Measurements from ENCODE around the gene ARHGAP29.

ARHGAP29 gene

GRCh38 chr1:94275083-94275482 lies 37.7 kb upstream of the ARHGAP29 start:
- no peak overlapping the region for H3K4me3 ChIP-seq (ENCODE audit: low read depth, low read length)
- TF ChIP-seq CTCF (IDR thresholded peaks at IDR 0.05; ENCODE audit: insufficient read depth, low read depth, low read length, missing control alignments) = no peak
- DNase-seq (ENCODE audit: low read depth) = no peak

- no peak for DNase-seq (ENCODE audit: low read depth)
Measured at GRCh38 chr1:94274561-94274960, 37.2 kb upstream of the ARHGAP29 start.

GRCh38 chr1:94273111-94273510 lies 35.7 kb upstream of the ARHGAP29 start:
- no peak for TF ChIP-seq CTCF (IDR thresholded peaks at IDR 0.05; ENCODE audit: insufficient read depth, low read depth, low read length, missing control alignments)
- no peak overlapping the region for H3K4me3 ChIP-seq (ENCODE audit: low read depth, low read length)

More at GRCh38 chr1:94274561-94274960, 37.2 kb upstream of the ARHGAP29 start:
- no peak for TF ChIP-seq CTCF (IDR thresholded peaks at IDR 0.05; ENCODE audit: insufficient read depth, low read depth, low read length, missing control alignments)
- H3K4me3 ChIP-seq (ENCODE audit: low read depth, low read length) = no peak overlapping the region

GRCh38 chr1:94272388-94272787 lies 35.0 kb upstream of the ARHGAP29 start:
- DNase-seq (ENCODE audit: low read depth) = no peak
- TF ChIP-seq CTCF (IDR thresholded peaks at IDR 0.05; ENCODE audit: insufficient read depth, low read depth, low read length, missing control alignments) = no peak
- no peak overlapping the region for H3K4me3 ChIP-seq (ENCODE audit: low read depth, low read length)

More at GRCh38 chr1:94273111-94273510, 35.7 kb upstream of the ARHGAP29 start:
- no peak for DNase-seq (ENCODE audit: low read depth)

GRCh38 chr1:94271373-94271772 lies 34.0 kb upstream of the ARHGAP29 start:
- H3K4me3 ChIP-seq (ENCODE audit: low read depth, low read length) = no peak overlapping the region
- DNase-seq (ENCODE audit: low read depth) = no peak
- TF ChIP-seq CTCF (IDR thresholded peaks at IDR 0.05; ENCODE audit: insufficient read depth, low read depth, low read length, missing control alignments) = no peak

GRCh38 chr1:94270801-94271203 lies 33.4 kb upstream of the ARHGAP29 start:
- DNase-seq (ENCODE audit: low read depth) = no peak
- no peak overlapping the region for H3K4me3 ChIP-seq (ENCODE audit: low read depth, low read length)
- TF ChIP-seq CTCF (IDR thresholded peaks at IDR 0.05; ENCODE audit: insufficient read depth, low read depth, low read length, missing control alignments) = no peak

- no peak for TF ChIP-seq CTCF (IDR thresholded peaks at IDR 0.05; ENCODE audit: insufficient read depth, low read depth, low read length, missing control alignments)
- H3K4me3 ChIP-seq (ENCODE audit: low read depth, low read length) = no peak overlapping the region
- DNase-seq (ENCODE audit: low read depth) = no peak
Measured at GRCh38 chr1:94269921-94270320, 32.5 kb upstream of the ARHGAP29 start.
